Ramos (cell line): ENCODE data around the gene NFATC2.

Source experiments
- in situ Hi-C: fragments of 300-500 bp; cut with MboI; formaldehyde crosslinking; loops from one replicate; pipeline ENCODE4 v1.14.3; 2022; ENCODE audit warnings: low sequenced_read_pairs; ENCODE audit not compliant: unreplicated experiment

The NFATC2 gene

GRCh38 chr20:51542571-51543421 lies at the start of gene NFATC2:
Gene NFATC2 (minus strand): TSS chr20:51542719. CDS start chr20:51542499, 220 bp downstream.
- in situ Hi-C loops = loop anchor here (25.0 kb wide), 1 partner anchor 730 kb away; no protein-coding TSS in a partner anchor

- in situ Hi-C loops = no loop called here
Observed at GRCh38 chr20:51591871-51592270, 49.4 kb upstream of the NFATC2 start.

GRCh38 chr20:51588762-51589161 lies 46.2 kb upstream of the NFATC2 start:
- in situ Hi-C loops = no loop called here

- in situ Hi-C loops = no loop called here
Observed at GRCh38 chr20:51587145-51587544, 44.6 kb upstream of the NFATC2 start.

- in situ Hi-C loops = no loop called here
Observed at GRCh38 chr20:51586005-51586440, 43.5 kb upstream of the NFATC2 start.

- in situ Hi-C loops = no loop called here
Observed at GRCh38 chr20:51585148-51585547, 42.6 kb upstream of the NFATC2 start.

- in situ Hi-C loops = no loop called here
Observed at GRCh38 chr20:51584737-51585136, 42.2 kb upstream of the NFATC2 start.

GRCh38 chr20:51584116-51584515 lies 41.6 kb upstream of the NFATC2 start:
- in situ Hi-C loops = no loop called here

- in situ Hi-C loops = no loop called here
Observed at GRCh38 chr20:51583499-51583898, 41.0 kb upstream of the NFATC2 start.

- in situ Hi-C loops = no loop called here
Observed at GRCh38 chr20:51583073-51583472, 40.6 kb upstream of the NFATC2 start.

- in situ Hi-C loops = no loop called here
Observed at GRCh38 chr20:51581571-51581970, 39.1 kb upstream of the NFATC2 start.

- in situ Hi-C loops = no loop called here
Observed at GRCh38 chr20:51579137-51579536, 36.6 kb upstream of the NFATC2 start.

GRCh38 chr20:51578145-51578459 lies 35.6 kb upstream of the NFATC2 start:
- in situ Hi-C loops = no loop called here

GRCh38 chr20:51577432-51578144 lies 35.1 kb upstream of the NFATC2 start:
- in situ Hi-C loops = no loop called here

- in situ Hi-C loops = no loop called here
Observed at GRCh38 chr20:51575486-51575885, 33.0 kb upstream of the NFATC2 start.

GRCh38 chr20:51574248-51575033 lies 31.9 kb upstream of the NFATC2 start:
- in situ Hi-C loops = no loop called here

- in situ Hi-C loops = no loop called here
Observed at GRCh38 chr20:51573576-51574243, 31.2 kb upstream of the NFATC2 start.

- in situ Hi-C loops = no loop called here
Observed at GRCh38 chr20:51571460-51571794, 28.9 kb upstream of the NFATC2 start.

- in situ Hi-C loops = no loop called here
Observed at GRCh38 chr20:51570739-51571459, 28.4 kb upstream of the NFATC2 start.
